Pancreas (tissue), 10 donors: ENCODE measurements around the gene C1orf159. TPM values are rescaled to one million over a fixed set of nuclear protein-coding genes. Genes with fewer than 3 reads are reported as not detected.
A peak's percentile ranks its signal among the peaks of the same experiment; 100 is the strongest.

Source experiments
- ATAC-seq, 4 donors: fragments of 200-7000 bp; cut with Tn5 transposase; one replicate each; pipeline versions ENCODE4 v1.8.0 to v1.9.1; 2020; ENCODE audit warnings: mild to moderate bottlenecking in 4 of 4, moderate library complexity in 4 of 4
- DNase-seq, 6 donors: peaks; one replicate each; pipeline ENCODE4 v3.0.0-alpha.2; 2020
- FAIRE-seq: peaks from 2 replicates; lab custom pipeline; 2012; peaks lifted over from hg19 to GRCh38; lab: Jason Lieb, UNC
- H3K27ac ChIP-seq, 4 donors: fragments of 200-600 bp; sonication (generic); 1 replicate in 3 of 4; 2 replicates in 1 of 4; pipeline versions ENCODE4 v1.5.0 to v1.8.0; 2020
- H3K27me3 ChIP-seq, 4 donors: fragments of 200-600 bp; one replicate each; pipeline ENCODE4 v1.8.0; 2021
- H3K36me3 ChIP-seq, 3 donors: fragments of 200-600 bp; sonication (generic) in 1 of 3; one replicate each; pipeline versions ENCODE4 v1.5.0 to v1.8.0; 2020 to 2021
- H3K4me1 ChIP-seq, 3 donors: fragments of 200-600 bp; one replicate each; pipeline ENCODE4 v1.8.0; 2021
- H3K4me3 ChIP-seq, 4 donors: fragments of 200-600 bp; sonication (generic) in 2 of 4; one replicate each; pipeline versions ENCODE4 v1.5.0 to v1.8.0; 2020 to 2021
- H3K9me3 ChIP-seq, 4 donors: fragments of 200-600 bp; one replicate each; pipeline ENCODE4 v1.8.0; 2021
- CTCF ChIP-seq, 4 donors: fragments of 200-600 bp; sonication (generic) in 3 of 4; IDR thresholded peaks; one replicate each; pipeline versions ENCODE4 v1.5.0 to v1.8.0; 2021; ENCODE audit warnings: antibody characterized with exemption in 4 of 4
- WGBS, 2 donors: extraction: QIAGEN DNeasy Blood & Tissue Kit; methylation state at CpG; one replicate each; pipeline ENCODE4 v1.1.7; 2013; 5-methylcytosine and 5-hydroxymethylcytosine counted together
- intact Hi-C, 3 donors: fragments of 100-400 bp; cut with DNase I; formaldehyde crosslinking; loops; one replicate each; pipeline versions ENCODE4 v1.11.1 to v1.14.2; 2022
- polyA plus RNA-seq, 2 donors: library from polyadenylated mRNA; stranded (reverse); fragments of 200-250 nt; gene quantifications; one replicate each; pipeline ENCODE4 v1.2.3, GENCODE V29; 2013
- total RNA-seq, 6 donors: library from RNA; stranded (reverse); fragmentation: NEBNext Ultra II Directional in 4 of 6; extraction: Animal tissue kit (Norgen Biotek cat#: 25700) in 4 of 6; gene quantifications; one replicate each; pipeline versions ENCODE4 v1.2.1 to v1.2.4, GENCODE V29; 2021 to 2023
- donor health status: healthy with polysubstance abuse.
- donor health status: DM: no; HTN: no; CAD: no; lungs with moderate emphysema.
- donor health status: DM: no; HTN: no; CAD: no.
- donor health status: control.
- donor health status: control.
- donor health status: Bipolar disorder and iron deficiency.
- donor health status: DM: yes; HTN: yes; CAD: no.
- donor health status: DM: no; HTN: no; CAD: no.
- donor health status: DM: no; HTN: no; CAD: no.
- donor health status: DM: yes; HTN: yes; CAD: no.

C1orf159 gene
- total and polyA plus RNA-seq, 8 donors = 3.0 to 30.7 (median 4.9) TPM

DNA sequence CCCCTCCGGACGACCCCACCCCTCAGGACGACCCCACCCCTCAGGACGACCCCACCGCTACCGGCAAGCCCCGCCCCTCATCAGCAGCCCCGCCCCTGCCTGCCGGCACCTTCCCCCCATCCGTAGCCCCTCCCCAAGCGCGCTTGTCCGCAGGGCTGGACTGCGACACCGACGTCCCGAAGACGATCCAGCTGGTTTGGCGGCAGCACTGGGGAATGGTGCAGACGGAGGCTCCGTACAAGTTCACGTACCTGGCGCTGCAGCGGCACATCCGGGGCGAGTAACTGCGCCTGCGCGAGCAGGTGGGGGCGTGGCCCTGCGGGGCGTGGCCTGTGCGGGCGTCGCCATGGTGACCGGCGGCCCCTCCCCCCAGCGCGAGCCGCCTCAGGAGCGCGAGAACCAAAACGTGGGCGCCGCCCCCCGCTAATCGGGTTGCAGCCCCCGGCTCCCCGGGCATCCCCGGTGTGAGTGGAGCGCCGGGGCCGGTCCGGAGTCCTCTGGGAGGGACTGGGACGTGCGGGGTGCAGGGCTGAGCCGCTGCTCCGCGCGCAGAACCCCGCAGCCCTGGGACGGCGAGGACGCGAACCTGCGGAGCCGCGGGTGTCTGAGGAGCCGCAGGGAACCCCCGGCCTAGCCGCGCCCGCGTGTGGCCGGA is 46.7 kb downstream of the C1orf159 start:
- DNase-seq (peak; percentile 76 to 98 (median 94)), FAIRE-seq (no peak), ATAC-seq (peak; percentile 76 to 87 (median 81))
- 3% methylated on average over 47 to 75 of the region's 75 CpGs for WGBS, 2 donors
- Histone ChIP-seq H3K4me1 (peaks cover 0 to 3% (median 3%) of the 10 kb centered on the region in 3 donors), H3K27ac (peak overlapping the region; percentile 38 to 55 (median 51)), H3K9me3 (no peaks in the 10 kb centered on the region), H3K27me3 (no peaks in the 10 kb centered on the region), H3K4me3 (peak overlapping the region; percentile 22 to 59 (median 37)), H3K36me3 (no peaks in the 10 kb centered on the region)
- no peak for TF ChIP-seq CTCF (IDR thresholded peaks at IDR 0.05)
- intact Hi-C loops = loop anchor here in 2 of 3 donors (5.0 to 10.0 kb wide), 2 partner anchors 84 to 87 kb away; partner anchors contain the start of gene PERM1 (in 2 of the 2)

GRCh38 chr1:1068517-1069055 is 47.3 kb downstream of the C1orf159 start:
- ATAC-seq (peak; percentile 76 to 83 (median 80)), FAIRE-seq (no peak), DNase-seq (peak in 5 of 6 donors; percentile 75 to 89 (median 83))
- Histone ChIP-seq H3K27me3 (no peaks in the 10 kb centered on the region), H3K9me3 (no peaks in the 10 kb centered on the region), H3K27ac (peak overlapping the region in 1 of 4 donors; percentile 55), H3K4me3 (peak overlapping the region; percentile 12 to 59 (median 32)), H3K4me1 (peaks cover 0 to 9% (median 9%) of the 10 kb centered on the region in 3 donors), H3K36me3 (no peaks in the 10 kb centered on the region)
- intact Hi-C loops = loop anchor here in 2 of 3 donors (5.0 to 10.0 kb wide), 2 partner anchors 84 to 86 kb away; partner anchors contain the start of gene PERM1 (in 2 of the 2)
- no peak for TF ChIP-seq CTCF (IDR thresholded peaks at IDR 0.05)
- 1 to 3% methylated on average over 20 to 55 of the region's 55 CpGs for WGBS, 2 donors

DNA sequence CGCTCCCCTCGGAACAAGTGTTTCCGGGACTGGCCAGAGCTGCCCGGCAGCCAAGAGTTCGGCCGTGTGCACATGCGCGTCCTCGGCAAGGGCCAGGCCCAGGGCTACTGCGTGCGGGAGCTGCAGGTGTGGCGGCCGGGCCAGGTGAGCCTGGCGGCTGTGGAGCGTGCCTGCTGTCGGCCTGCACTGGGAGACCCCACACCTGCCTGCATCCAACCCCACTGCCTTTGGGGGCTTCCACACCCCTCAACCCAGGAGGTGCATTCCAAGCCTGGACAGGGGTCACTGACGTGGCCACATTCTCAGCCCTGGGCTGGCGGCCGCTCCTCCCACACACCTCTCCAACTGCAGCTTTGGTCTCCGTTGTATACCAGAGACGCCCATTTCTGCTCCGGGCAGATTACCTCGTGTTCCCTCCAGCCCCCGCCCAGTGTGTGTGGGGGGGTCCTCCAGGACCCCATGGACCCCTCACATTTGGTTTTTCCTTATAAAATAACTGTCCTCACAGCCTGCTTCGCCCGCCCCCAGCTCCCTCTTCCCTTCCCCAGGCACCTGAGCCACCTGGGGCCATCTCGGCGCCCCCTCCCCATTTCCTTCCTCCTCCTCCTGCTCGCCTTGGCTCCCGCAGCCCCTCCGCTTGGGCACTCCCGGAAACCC is 47.9 kb downstream of the C1orf159 start:
- WGBS, 2 donors = 62 to 65% methylated on average over 32 of the region's 32 CpGs
- Histone ChIP-seq H3K9me3 (no peaks in the 10 kb centered on the region), H3K27ac (peak overlapping the region in 1 of 4 donors; percentile 47), H3K27me3 (no peaks in the 10 kb centered on the region), H3K36me3 (no peaks in the 10 kb centered on the region), H3K4me1 (peaks cover 0 to 10% (median 9%) of the 10 kb centered on the region in 3 donors), H3K4me3 (peak overlapping the region; percentile 12 to 59 (median 32))
- no peak for TF ChIP-seq CTCF (IDR thresholded peaks at IDR 0.05)
- intact Hi-C loops = loop anchor here in 2 of 3 donors (5.0 to 10.0 kb wide), 2 partner anchors 83 to 86 kb away; partner anchors contain the start of gene PERM1 (in 2 of the 2)
- no peak for FAIRE-seq
- ATAC-seq = peak; percentile 19 to 38 (median 29)
- DNase-seq = peak in 3 of 6 donors; percentile 35 to 62 (median 62)

DNA sequence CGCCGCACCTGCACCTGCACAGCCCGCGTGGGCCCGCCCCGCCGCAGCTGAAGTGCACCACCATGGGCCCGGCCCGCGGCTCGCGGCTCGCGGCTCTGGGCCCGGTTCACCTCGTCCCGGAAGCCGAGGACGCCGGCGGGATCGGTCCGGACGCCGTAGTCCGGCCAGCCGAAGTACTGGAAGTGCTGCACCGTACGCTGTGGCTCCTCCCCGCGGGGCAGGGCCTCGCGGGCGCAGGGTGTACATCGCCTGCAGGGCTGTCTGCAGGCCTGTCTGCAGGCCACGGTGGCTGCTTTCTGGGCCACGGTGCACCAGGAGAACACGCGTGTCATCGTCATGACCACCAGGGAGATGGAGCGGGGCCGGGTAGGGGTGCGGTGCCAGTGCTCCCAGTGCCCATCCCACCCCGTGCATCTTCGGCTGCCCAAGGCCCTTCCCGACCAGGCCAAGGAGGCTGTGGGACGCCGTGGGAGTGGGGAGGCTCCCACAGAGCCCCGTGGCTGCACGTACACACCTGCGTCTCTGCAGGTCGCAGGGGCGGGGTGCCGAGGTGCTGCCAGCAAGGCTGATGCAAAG is 48.5 kb downstream of the C1orf159 start:
- WGBS, 2 donors = 90 to 91% methylated on average over 53 to 54 of the region's 54 CpGs
- peak overlapping the region in 1 of 4 donors; percentile 47 for H3K27ac ChIP-seq
- H3K9me3 ChIP-seq = no peaks in the 10 kb centered on the region
- H3K4me3 ChIP-seq = peak overlapping the region in 2 of 4 donors; percentile 43 to 59
- FAIRE-seq (no peak), DNase-seq (no peak), ATAC-seq (no peak)
- intact Hi-C loops = loop anchor here in 2 of 3 donors (5.0 to 10.0 kb wide), 2 partner anchors 83 to 85 kb away; partner anchors contain the start of gene PERM1 (in 2 of the 2)
- TF ChIP-seq CTCF (IDR thresholded peaks at IDR 0.05) = no peak
- no peaks in the 10 kb centered on the region for H3K27me3 ChIP-seq
- H3K4me1 ChIP-seq = peaks cover 0 to 10% (median 9%) of the 10 kb centered on the region in 3 donors
- no peaks in the 10 kb centered on the region for H3K36me3 ChIP-seq
